Immature natural killer cell (primary cell): ENCODE data around the gene IFTAP. TPM values are rescaled to one million over a fixed set of nuclear protein-coding genes. Genes with fewer than 3 reads are reported as not detected.

Experiments used
- DNase-seq, 3 donors: peaks; one replicate each; pipeline ENCODE4 v3.0.0; 2022; ENCODE audit warnings: mixed read lengths in 1 of 3
- H3K27ac Mint-ChIP-seq, 6 donors: one replicate each; pipeline ENCODE4 v1.8.0; 2020; ENCODE audit warnings: mixed read lengths in 6 of 6, mild to moderate bottlenecking in 5 of 6, inconsistent platforms in 4 of 6, moderate library complexity in 3 of 6
- H3K27me3 Mint-ChIP-seq, 3 donors: one replicate each; pipeline ENCODE4 v1.8.0; 2020 to 2021; ENCODE audit warnings: low read depth in 3 of 3, mild to moderate bottlenecking in 3 of 3, mixed read lengths in 3 of 3, moderate library complexity in 3 of 3, inconsistent platforms in 1 of 3
- H3K36me3 Mint-ChIP-seq, 3 donors: one replicate each; pipeline ENCODE4 v1.8.0; 2020; ENCODE audit warnings: mixed read lengths in 3 of 3, inconsistent platforms in 2 of 3, mild to moderate bottlenecking in 2 of 3
- H3K4me1 Mint-ChIP-seq, 2 donors: one replicate each; pipeline ENCODE4 v1.8.0; 2020; ENCODE audit warnings: inconsistent platforms in 2 of 2, mild to moderate bottlenecking in 2 of 2, mixed read lengths in 2 of 2, moderate library complexity in 1 of 2
- H3K4me3 Mint-ChIP-seq, 5 donors: one replicate each; pipeline ENCODE4 v1.8.0; 2020; ENCODE audit warnings: mild to moderate bottlenecking in 5 of 5, mixed read lengths in 5 of 5, inconsistent platforms in 3 of 5, moderate library complexity in 3 of 5
- H3K9me3 Mint-ChIP-seq, 6 donors: one replicate each; pipeline ENCODE4 v1.8.0; 2020; ENCODE audit warnings: mild to moderate bottlenecking in 6 of 6, mixed read lengths in 6 of 6, inconsistent platforms in 4 of 6, moderate library complexity in 3 of 6
- polyA plus RNA-seq, 3 donors: library from polyadenylated mRNA; unstranded; fragments of 300-500 nt; fragmentation: Illumina TruSeq; gene quantifications; one replicate each; pipeline ENCODE4 v1.2.3, GENCODE V29; 2021

Gene IFTAP
- polyA plus RNA-seq, 3 donors from 2014 or later: 3.1 to 11.8 (median 3.2) TPM

DNA sequence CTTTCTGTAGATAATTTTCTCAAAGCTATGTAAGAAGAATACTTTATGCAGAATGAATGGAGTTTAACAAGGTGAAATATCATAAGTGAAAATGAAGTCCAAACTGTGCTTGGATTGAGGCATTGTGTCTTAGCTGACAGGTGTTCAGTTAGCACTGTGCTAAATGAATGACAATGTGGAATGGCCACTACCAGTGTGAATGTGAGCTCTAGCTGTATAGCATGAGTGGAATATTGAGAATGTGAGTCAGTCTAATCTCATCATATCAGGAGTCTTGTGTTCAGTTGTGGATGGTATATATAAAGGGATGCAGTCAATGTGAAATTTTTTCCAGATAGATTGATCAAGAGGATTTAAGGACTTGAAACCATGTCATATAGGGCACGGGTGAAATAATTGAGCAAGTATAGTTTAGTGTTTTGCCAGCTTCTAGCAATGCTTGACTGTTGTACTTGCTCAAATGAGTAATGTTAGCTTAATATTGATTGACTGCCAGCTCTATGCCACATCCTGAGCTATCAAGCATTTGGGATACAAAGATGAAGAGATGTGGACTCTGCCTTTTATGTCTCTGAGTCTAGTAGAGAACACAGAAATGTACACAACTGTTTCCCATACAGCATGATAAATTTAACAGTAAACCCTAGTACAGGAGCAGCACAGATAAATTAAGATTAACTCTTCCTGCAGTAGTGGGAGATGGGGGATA lies 14.3 kb downstream of the IFTAP start:
- no peaks in the 10 kb centered on the region for H3K9me3 Mint-ChIP-seq
- no peak overlapping the region for H3K27ac Mint-ChIP-seq
- no peaks in the 10 kb centered on the region for H3K4me1 Mint-ChIP-seq
- H3K36me3 Mint-ChIP-seq: peaks cover 0 to 3% (median 0%) of the 10 kb centered on the region in 3 donors
- peaks cover 0 to 3% (median 0%) of the 10 kb centered on the region in 3 donors for H3K27me3 Mint-ChIP-seq
- no peak overlapping the region for H3K4me3 Mint-ChIP-seq
- no peak for DNase-seq

DNA sequence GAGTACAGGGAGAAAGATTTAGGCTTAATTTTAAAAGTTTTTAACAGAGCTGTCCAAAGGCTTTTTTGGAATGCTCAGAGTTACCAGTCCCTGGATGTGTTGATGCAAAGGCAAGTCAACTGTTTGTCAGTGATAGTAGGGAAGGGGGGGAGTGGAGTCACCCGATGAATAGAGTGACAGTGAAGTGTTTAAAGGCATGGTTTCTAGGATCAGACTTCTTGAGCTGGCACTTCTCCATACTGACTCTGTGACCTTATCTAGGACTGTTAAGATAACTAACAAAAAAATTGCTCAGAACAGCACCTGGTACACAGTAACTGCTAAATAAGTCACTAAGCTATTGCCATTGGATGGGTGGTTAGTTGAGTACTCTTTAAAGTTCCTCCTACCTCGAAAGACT lies 15.1 kb downstream of the IFTAP start:
- peaks cover 0 to 3% (median 0%) of the 10 kb centered on the region in 3 donors for H3K36me3 Mint-ChIP-seq
- DNase-seq: no peak
- H3K4me1 Mint-ChIP-seq: no peaks in the 10 kb centered on the region
- no peak overlapping the region for H3K4me3 Mint-ChIP-seq
- no peaks in the 10 kb centered on the region for H3K9me3 Mint-ChIP-seq
- H3K27ac Mint-ChIP-seq: no peak overlapping the region
- peaks cover 0 to 3% (median 0%) of the 10 kb centered on the region in 3 donors for H3K27me3 Mint-ChIP-seq

DNA sequence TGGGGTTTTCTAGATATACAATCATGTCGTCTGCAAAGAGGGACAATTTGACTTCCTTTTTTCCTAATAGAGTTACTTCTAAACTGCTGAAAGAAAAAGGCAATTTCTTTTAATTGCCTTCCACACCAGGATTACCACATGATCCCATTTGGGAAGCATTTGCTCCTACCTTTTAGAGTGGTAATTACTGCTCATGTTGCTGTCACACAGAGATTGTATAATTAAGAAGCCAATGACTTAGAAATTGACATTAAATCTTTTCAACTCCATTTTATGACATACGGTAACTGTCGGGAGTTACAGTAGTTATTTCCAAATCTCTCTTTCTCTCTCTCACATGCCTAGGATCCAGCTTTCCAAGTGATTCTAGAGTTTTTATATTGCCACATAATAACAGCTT lies 21.5 kb downstream of the IFTAP start:
- DNase-seq: no peak
- Mint-ChIP-seq H3K9me3 (no peaks in the 10 kb centered on the region), H3K4me1 (no peaks in the 10 kb centered on the region), H3K27me3 (peaks cover 0 to 9% (median 0%) of the 10 kb centered on the region in 3 donors), H3K4me3 (no peak overlapping the region), H3K27ac (no peak overlapping the region), H3K36me3 (peaks cover 0 to 3% (median 0%) of the 10 kb centered on the region in 3 donors)

DNA sequence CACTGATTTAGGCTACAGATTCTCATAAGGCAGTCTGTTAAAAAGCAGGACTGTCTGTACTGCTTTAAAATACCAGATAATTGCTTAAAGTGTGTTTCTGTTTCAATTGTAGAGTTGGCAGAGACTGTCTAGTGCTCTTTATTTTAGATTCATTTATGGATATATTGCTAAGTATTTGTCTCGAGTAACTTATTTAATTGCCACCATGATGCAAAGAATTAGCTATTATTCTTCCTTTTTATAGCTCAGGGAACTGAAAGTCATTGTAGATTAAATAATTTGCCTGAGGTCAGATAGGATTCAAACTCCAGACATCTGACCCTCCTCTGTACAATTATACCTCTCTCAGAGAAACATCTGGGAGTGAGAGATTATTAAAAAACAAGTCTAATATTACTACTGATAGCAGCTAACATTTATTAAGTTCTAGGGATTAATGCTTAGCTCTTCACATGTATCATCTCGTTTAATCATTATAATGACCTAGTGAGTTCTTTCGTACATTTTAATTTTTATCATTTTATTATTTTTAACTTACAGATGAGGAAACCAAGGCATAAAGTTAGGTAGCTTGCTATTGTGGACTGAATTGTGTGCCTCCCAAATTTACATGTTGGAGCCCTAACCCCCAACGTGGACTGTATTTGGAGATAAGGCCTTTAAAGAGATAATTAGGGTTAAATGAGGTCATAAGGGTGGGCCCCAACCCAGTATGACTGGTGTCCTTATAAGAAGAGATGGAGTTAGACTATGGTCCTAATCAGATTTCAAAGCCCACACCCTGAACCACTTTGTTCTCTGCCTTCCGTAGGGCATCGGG lies 23.5 kb downstream of the IFTAP start:
- H3K9me3 Mint-ChIP-seq: no peaks in the 10 kb centered on the region
- H3K27me3 Mint-ChIP-seq: peaks cover 0 to 9% (median 0%) of the 10 kb centered on the region in 3 donors
- no peak overlapping the region for H3K27ac Mint-ChIP-seq
- no peak for DNase-seq
- H3K36me3 Mint-ChIP-seq: no peaks in the 10 kb centered on the region
- no peaks in the 10 kb centered on the region for H3K4me1 Mint-ChIP-seq
- no peak overlapping the region for H3K4me3 Mint-ChIP-seq

DNA sequence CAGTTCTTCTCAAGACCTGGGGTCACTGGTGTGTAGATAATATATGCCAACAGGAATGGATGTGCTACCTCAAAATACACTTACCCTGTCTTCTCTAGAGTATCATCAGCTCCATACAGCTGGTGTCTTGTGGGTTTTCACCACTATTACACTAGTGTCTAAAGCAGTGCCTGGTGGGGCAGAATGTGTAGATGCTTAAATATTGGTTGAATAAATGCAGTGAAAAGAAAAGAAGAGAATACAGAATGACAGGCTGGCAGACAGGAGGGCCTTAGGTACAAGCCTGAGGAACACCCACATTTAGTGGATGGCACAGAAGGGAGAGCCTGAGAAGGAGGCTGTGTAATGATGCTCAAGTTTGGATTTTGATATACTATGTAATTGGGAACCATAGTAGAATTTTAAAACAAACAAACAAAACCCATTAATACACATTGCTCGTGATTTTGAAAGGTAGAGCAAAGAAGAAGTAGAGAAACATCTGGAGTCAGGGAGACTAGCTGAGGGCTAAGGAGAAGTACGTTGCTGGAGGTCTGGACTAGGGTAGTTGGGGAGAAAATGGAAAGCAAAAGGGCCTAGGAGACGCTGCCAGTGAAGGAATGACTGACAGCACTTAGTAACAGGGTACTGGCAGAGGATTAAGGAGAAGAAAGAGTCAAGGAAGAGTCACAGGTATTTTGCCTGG lies 24.2 kb downstream of the IFTAP start:
- Mint-ChIP-seq H3K4me3 (peak overlapping the region in 2 of 5 donors; percentile 6 to 7), H3K36me3 (no peaks in the 10 kb centered on the region), H3K9me3 (no peaks in the 10 kb centered on the region), H3K4me1 (no peaks in the 10 kb centered on the region), H3K27me3 (peaks cover 0 to 9% (median 2%) of the 10 kb centered on the region in 3 donors), H3K27ac (no peak overlapping the region)
- no peak for DNase-seq

DNA sequence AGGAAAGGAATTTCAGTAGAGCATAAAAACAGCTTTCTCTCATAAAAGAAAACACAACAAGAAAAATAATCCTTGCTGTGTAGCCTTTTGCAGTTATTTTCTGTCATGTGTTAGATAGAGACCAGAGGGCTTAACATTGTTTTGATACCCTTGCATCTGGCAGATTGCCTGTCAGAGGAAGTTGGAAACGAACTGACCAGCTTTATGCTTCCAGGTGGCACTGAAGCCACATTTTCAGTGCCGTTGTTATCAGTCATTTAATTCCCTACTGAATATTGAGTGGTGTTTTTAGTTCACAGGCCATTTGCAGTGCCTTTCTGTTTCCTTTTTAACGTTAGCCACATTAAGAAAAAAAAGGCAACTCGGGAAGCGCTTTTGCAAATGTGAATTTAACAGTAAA lies 25.2 kb downstream of the IFTAP start:
- DNase-seq: no peak
- H3K27ac Mint-ChIP-seq: no peak overlapping the region
- no peaks in the 10 kb centered on the region for H3K36me3 Mint-ChIP-seq
- no peaks in the 10 kb centered on the region for H3K9me3 Mint-ChIP-seq
- H3K4me3 Mint-ChIP-seq: no peak overlapping the region
- peaks cover 0 to 9% (median 2%) of the 10 kb centered on the region in 3 donors for H3K27me3 Mint-ChIP-seq
- no peaks in the 10 kb centered on the region for H3K4me1 Mint-ChIP-seq

GRCh38 chr11:36620246-36620645 lies 25.9 kb downstream of the IFTAP start:
- no peaks in the 10 kb centered on the region for H3K9me3 Mint-ChIP-seq
- H3K27me3 Mint-ChIP-seq: peaks cover 0 to 9% (median 2%) of the 10 kb centered on the region in 3 donors
- DNase-seq: no peak
- H3K4me3 Mint-ChIP-seq: no peak overlapping the region
- no peak overlapping the region for H3K27ac Mint-ChIP-seq
- no peaks in the 10 kb centered on the region for H3K4me1 Mint-ChIP-seq
- no peaks in the 10 kb centered on the region for H3K36me3 Mint-ChIP-seq

GRCh38 chr11:36622431-36623136 lies 28.3 kb downstream of the IFTAP start:
- H3K9me3 Mint-ChIP-seq: no peaks in the 10 kb centered on the region
- peaks cover 0 to 11% (median 2%) of the 10 kb centered on the region in 3 donors for H3K27me3 Mint-ChIP-seq
- H3K27ac Mint-ChIP-seq: no peak overlapping the region
- peak in 1 of 3 donors; percentile 10 for DNase-seq
- H3K4me3 Mint-ChIP-seq: no peak overlapping the region
- H3K36me3 Mint-ChIP-seq: no peaks in the 10 kb centered on the region
- H3K4me1 Mint-ChIP-seq: no peaks in the 10 kb centered on the region

GRCh38 chr11:36623494-36623893 lies 29.2 kb downstream of the IFTAP start:
- H3K27ac Mint-ChIP-seq: no peak overlapping the region
- no peaks in the 10 kb centered on the region for H3K9me3 Mint-ChIP-seq
- no peak overlapping the region for H3K4me3 Mint-ChIP-seq
- H3K36me3 Mint-ChIP-seq: no peaks in the 10 kb centered on the region
- H3K27me3 Mint-ChIP-seq: peaks cover 0 to 7% (median 2%) of the 10 kb centered on the region in 3 donors
- no peaks in the 10 kb centered on the region for H3K4me1 Mint-ChIP-seq
- DNase-seq: no peak

- H3K27ac Mint-ChIP-seq: no peak overlapping the region
These were observed 32.7 kb downstream of the IFTAP start for GRCh38 chr11:36627006-36627405.

GRCh38 chr11:36627471-36627870 lies 33.2 kb downstream of the IFTAP start:
- no peak for DNase-seq
- Mint-ChIP-seq H3K27ac (no peak overlapping the region), H3K9me3 (no peaks in the 10 kb centered on the region), H3K27me3 (peaks cover 0 to 5% (median 2%) of the 10 kb centered on the region in 3 donors), H3K4me3 (no peak overlapping the region), H3K4me1 (no peaks in the 10 kb centered on the region), H3K36me3 (no peaks in the 10 kb centered on the region)

More at GRCh38 chr11:36627006-36627405, 32.7 kb downstream of the IFTAP start:
- Mint-ChIP-seq H3K9me3 (no peaks in the 10 kb centered on the region), H3K4me3 (no peak overlapping the region), H3K36me3 (no peaks in the 10 kb centered on the region), H3K4me1 (no peaks in the 10 kb centered on the region), H3K27me3 (peaks cover 0 to 5% (median 2%) of the 10 kb centered on the region in 3 donors)
- DNase-seq: no peak

DNA sequence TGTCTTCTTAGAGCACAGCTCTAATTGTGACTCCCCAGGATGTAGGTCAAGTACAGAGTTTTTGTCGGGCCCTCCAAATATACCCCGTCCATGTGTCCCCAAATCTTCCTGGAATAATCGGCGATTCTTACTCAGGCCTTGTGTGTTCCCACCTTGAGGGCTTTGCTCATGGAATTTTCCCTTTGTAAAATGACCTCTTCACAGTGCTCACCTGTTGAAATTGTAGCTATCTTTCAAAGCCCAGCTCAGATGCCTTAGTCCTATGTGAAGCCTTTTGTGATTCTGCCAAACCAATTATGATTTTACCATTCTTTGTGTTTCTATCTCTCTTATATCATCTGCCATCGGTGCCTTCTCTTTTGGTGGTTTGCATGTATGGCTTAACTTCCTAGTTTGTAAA lies 33.8 kb downstream of the IFTAP start:
- Mint-ChIP-seq H3K9me3 (no peaks in the 10 kb centered on the region), H3K4me1 (no peaks in the 10 kb centered on the region), H3K27me3 (peaks cover 0 to 3% (median 2%) of the 10 kb centered on the region in 3 donors), H3K27ac (no peak overlapping the region), H3K4me3 (no peak overlapping the region), H3K36me3 (no peaks in the 10 kb centered on the region)
- no peak for DNase-seq

- no peaks in the 10 kb centered on the region for H3K4me1 Mint-ChIP-seq
- H3K27me3 Mint-ChIP-seq: peaks cover 0 to 3% (median 2%) of the 10 kb centered on the region in 3 donors
- H3K36me3 Mint-ChIP-seq: no peaks in the 10 kb centered on the region
- H3K9me3 Mint-ChIP-seq: no peaks in the 10 kb centered on the region
- H3K4me3 Mint-ChIP-seq: no peak overlapping the region
- no peak overlapping the region for H3K27ac Mint-ChIP-seq
- DNase-seq: no peak
These were observed 34.5 kb downstream of the IFTAP start for GRCh38 chr11:36628765-36629244.
